Mucosa of descending colon (tissue), 3 donors: ENCODE measurements around the gene DOCK2. TPM values are rescaled to one million over a fixed set of nuclear protein-coding genes. Genes with fewer than 3 reads are reported as not detected.

Source experiments
- ATAC-seq: fragments of 200-7000 bp; cut with Tn5 transposase; one replicate; pipeline ENCODE4 v1.9.1; 2020; ENCODE audit warnings: mild to moderate bottlenecking, moderate library complexity
- DNase-seq, 3 donors: peaks; one replicate each; pipeline ENCODE4 v3.0.0-alpha.2; 2020
- H3K36me3 ChIP-seq: fragments of 200-600 bp; one replicate; pipeline ENCODE4 v1.8.0; 2021; ENCODE audit warnings: low read depth, mild to moderate bottlenecking
- H3K4me1 ChIP-seq: fragments of 200-600 bp; one replicate; pipeline ENCODE4 v1.8.0; 2021; ENCODE audit warnings: low read depth, mild to moderate bottlenecking
- H3K4me3 ChIP-seq: fragments of 200-600 bp; one replicate; pipeline ENCODE4 v1.8.0; 2021; ENCODE audit warnings: mild to moderate bottlenecking
- H3K9me3 ChIP-seq: fragments of 200-600 bp; one replicate; pipeline ENCODE4 v1.8.0; 2021; ENCODE audit warnings: mild to moderate bottlenecking
- intact Hi-C, 2 donors: fragments of 100-400 bp; cut with DNase I in 1 of 2; cut with micrococcal nuclease in 1 of 2; formaldehyde crosslinking; loops; one replicate each; pipeline versions ENCODE4 v1.11.0 to v1.11.1; 2022; cut with DNase I, micrococcal nuclease
- total RNA-seq, 3 donors: library from RNA; stranded (reverse); fragmentation: NEBNext Ultra II Directional in 2 of 3; extraction: Animal tissue kit (Norgen Biotek cat#: 25700) in 2 of 3; gene quantifications; one replicate each; pipeline versions ENCODE4 v1.2.1 to v1.2.4, GENCODE V29; 2021 to 2023
- TF ChIP-seq, protein P1 (sequence below): fragments of 200-600 bp; IDR thresholded peaks from one replicate; pipeline ENCODE4 v1.8.0; 2022; ENCODE audit warnings: antibody characterized with exemption, mild to moderate bottlenecking
- donor health status: DM: no; HTN: no; CAD: no; lungs with moderate emphysema.
- donor health status: DM: no; HTN: no; CAD: no.
- donor health status: DM: no; HTN: yes; CAD: no.

Gene DOCK2
- total RNA-seq, 3 donors from 2014 or later = 7.2 to 20.1 (median 18.1) TPM

DNA sequence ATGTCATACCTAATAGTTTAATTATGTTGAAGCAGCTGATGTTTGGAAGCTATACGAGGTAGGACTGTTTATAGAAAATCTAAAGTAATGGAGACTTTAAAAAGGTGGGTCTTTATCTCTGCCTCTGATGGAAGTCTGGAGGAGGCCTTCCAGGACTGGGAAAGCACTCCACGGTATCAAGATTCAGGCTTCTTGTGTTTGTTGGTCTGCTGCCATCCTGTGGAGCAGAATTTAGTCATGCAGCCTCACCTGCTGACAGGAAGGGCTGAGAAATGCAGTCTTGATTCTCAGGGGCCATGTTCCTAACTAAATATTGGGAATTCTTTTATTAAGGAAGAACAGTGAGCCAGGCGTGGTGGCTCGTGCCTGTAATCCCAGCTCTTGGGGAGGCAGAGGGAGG lies 37.6 kb upstream of the DOCK2 start:
- no peaks in the 10 kb centered on the region for H3K9me3 ChIP-seq
- ATAC-seq = no peak
- intact Hi-C loops = no loop called here
- H3K36me3 ChIP-seq = no peaks in the 10 kb centered on the region
- no peaks in the 10 kb centered on the region for H3K4me1 ChIP-seq
- no peak for DNase-seq
- H3K4me3 ChIP-seq = no peak overlapping the region
- TF ChIP-seq, protein P1, sequence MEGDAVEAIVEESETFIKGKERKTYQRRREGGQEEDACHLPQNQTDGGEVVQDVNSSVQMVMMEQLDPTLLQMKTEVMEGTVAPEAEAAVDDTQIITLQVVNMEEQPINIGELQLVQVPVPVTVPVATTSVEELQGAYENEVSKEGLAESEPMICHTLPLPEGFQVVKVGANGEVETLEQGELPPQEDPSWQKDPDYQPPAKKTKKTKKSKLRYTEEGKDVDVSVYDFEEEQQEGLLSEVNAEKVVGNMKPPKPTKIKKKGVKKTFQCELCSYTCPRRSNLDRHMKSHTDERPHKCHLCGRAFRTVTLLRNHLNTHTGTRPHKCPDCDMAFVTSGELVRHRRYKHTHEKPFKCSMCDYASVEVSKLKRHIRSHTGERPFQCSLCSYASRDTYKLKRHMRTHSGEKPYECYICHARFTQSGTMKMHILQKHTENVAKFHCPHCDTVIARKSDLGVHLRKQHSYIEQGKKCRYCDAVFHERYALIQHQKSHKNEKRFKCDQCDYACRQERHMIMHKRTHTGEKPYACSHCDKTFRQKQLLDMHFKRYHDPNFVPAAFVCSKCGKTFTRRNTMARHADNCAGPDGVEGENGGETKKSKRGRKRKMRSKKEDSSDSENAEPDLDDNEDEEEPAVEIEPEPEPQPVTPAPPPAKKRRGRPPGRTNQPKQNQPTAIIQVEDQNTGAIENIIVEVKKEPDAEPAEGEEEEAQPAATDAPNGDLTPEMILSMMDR = no peak

DNA sequence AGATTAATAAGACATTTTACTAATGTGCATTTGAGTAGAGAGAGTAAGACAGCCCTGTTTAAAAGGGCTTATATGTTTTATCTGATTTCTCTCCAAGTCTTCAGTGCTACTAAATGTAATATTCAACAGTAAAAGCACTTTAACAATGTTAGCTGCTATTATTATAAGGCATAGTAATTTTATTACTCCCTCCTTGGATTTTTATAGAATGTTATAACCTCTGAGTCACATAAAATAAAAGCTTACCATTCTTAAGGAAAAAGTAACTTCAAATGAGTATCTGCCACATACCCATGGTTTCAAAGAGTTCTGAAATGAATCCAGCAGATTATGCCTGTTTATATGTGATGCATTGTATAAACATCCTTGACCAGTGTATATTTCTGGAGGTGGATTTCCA lies 34.5 kb upstream of the DOCK2 start:
- Histone ChIP-seq H3K4me3 (no peak overlapping the region), H3K9me3 (no peaks in the 10 kb centered on the region), H3K4me1 (no peaks in the 10 kb centered on the region), H3K36me3 (no peaks in the 10 kb centered on the region)
- TF ChIP-seq, protein P1 = no peak
- ATAC-seq (no peak), DNase-seq (no peak)
- intact Hi-C loops = no loop called here

DNA sequence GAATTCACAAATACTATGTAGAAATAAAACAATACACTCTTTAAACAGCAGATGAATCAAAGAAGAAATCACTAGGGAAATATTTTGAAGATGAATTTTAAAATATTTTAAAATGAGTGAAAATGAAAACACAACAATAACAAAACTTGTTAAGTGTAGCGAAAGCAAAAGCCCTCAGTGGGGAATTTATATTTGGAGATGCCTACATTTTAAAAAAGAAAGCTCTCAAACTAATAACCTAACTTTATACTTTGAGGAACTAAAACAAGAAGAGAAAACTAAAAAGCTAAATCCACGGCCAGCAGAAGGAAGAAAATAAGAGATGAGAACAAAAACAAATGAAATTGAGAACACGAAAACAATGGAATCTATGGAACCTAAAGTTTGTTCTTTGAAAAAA lies 30.8 kb upstream of the DOCK2 start:
- ATAC-seq (no peak), DNase-seq (no peak)
- Histone ChIP-seq H3K4me1 (no peaks in the 10 kb centered on the region), H3K36me3 (no peaks in the 10 kb centered on the region), H3K4me3 (no peak overlapping the region), H3K9me3 (no peaks in the 10 kb centered on the region)
- intact Hi-C loops = no loop called here
- TF ChIP-seq, protein P1 = no peak

DNA sequence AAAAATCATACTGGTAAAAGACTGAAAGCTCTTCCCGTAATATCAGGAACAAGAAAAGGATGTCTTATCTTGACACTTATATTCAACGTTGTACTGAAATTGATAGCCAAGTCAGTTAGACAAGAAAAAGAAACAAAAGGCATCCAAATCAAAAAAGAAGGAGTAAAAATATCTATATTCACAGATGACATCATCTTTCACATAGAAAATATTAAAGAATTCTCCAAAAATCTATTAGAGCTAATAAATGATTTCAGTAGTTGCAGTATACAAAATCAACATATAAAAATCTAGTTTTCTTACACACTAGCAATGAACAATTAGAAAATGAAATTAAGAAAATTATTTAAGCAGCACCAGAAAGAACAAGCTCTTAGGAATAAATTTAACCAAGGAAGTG lies 29.2 kb upstream of the DOCK2 start:
- Histone ChIP-seq H3K4me3 (no peak overlapping the region), H3K4me1 (no peaks in the 10 kb centered on the region), H3K36me3 (no peaks in the 10 kb centered on the region), H3K9me3 (no peaks in the 10 kb centered on the region)
- TF ChIP-seq, protein P1 = no peak
- no peak for ATAC-seq
- intact Hi-C loops = no loop called here
- DNase-seq = no peak

DNA sequence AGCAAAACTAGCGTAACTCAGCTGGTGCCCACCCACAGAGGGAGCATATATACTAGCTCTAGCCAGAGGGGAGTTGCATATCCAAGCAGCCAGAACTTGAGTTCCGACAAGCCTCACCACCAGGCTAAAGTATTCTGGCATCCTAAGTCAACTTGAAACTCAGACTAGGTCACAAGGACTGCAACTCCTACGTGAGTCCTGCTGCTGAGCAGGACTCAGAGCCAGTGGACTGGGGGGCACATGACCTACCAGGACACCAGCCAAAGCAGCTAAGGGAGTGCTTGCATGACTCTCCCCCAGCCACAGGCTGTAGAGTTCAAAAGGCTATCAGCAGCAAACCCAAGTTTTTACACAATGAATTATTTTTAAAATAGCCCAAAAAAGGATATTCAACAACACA lies 27.4 kb upstream of the DOCK2 start:
- intact Hi-C loops = no loop called here
- DNase-seq (no peak), ATAC-seq (no peak)
- Histone ChIP-seq H3K4me3 (no peak overlapping the region), H3K9me3 (no peaks in the 10 kb centered on the region), H3K36me3 (no peaks in the 10 kb centered on the region), H3K4me1 (no peaks in the 10 kb centered on the region)
- TF ChIP-seq, protein P1 = no peak

DNA sequence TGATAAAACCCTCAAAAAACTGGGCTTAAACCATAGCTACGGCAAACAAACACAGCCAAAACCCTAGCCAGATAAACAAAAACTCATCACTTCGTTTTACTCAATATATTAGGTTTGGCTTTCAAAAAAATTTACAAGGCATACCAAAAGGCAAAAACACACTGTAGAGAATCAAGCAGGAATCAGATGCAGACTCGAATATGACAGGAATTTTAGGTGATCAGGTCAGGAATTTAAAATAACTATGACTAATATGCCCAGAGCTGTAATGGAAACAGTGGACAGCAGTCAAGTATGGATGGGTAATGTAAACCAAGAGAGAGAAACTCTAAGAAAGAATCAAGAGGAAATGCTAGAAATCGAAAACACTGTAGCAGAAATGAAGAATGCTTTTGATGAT lies 26.5 kb upstream of the DOCK2 start:
- DNase-seq (no peak), ATAC-seq (no peak)
- TF ChIP-seq, protein P1 = no peak
- Histone ChIP-seq H3K9me3 (no peaks in the 10 kb centered on the region), H3K4me1 (no peaks in the 10 kb centered on the region), H3K36me3 (no peaks in the 10 kb centered on the region), H3K4me3 (no peak overlapping the region)
- intact Hi-C loops = no loop called here
